ENCODE data around the gene NDFIP2. TPM values are rescaled to one million over a fixed set of nuclear protein-coding genes. Genes with fewer than 3 reads are reported as not detected.
"Not testable (repeated sequence)": the region's sequence is repeated elsewhere in the genome, so short reads cannot be mapped to it uniquely, and the experiment has no call there.

NDFIP2 gene
- total RNA-seq, 2 experiments from 2014 or later: 160 to 205 TPM

DNA sequence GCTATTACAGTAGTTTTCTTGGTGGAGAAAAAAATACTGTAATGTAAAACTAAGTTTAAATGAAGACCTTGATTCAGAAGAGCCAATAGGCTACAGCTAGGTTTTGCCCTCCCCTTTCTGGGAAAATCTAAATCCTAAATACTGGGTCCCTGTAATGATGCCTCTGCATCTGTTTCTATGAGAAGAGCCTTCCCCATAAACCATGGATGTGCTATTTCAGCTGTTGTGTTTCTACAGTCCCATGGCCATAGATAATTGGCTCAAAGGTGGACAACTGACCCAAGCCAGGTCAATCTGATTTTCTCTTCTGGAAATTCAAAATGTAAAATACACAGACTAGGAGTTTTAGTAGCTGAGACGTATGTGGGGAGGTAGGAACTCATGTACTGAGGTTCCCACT is 101.9 kb downstream of the NDFIP2 start:
- Mint-ChIP-seq H3K4me1 (no peaks in the 10 kb centered on the region), H3K36me3 (ENCODE audit: low read depth) (no peaks in the 10 kb centered on the region), H3K9me3 (ENCODE audit: low read depth) (peaks cover 5% of the 10 kb centered on the region), H3K4me3 (no peak overlapping the region), H3K27me3 (peaks cover 6% of the 10 kb centered on the region), H3K27ac (no peak overlapping the region)
- ATAC-seq: no peak
- intact Hi-C loops (cut with DNase I, micrococcal nuclease): no loop called here
- no peak for DNase-seq
- POLR2A ChIA-PET: no interaction called here
- CTCF ChIA-PET: interaction anchor here (0.6 kb wide), 1 partner anchor 12 kb away, joined by 3 read pairs; no protein-coding TSS in a partner anchor

DNA sequence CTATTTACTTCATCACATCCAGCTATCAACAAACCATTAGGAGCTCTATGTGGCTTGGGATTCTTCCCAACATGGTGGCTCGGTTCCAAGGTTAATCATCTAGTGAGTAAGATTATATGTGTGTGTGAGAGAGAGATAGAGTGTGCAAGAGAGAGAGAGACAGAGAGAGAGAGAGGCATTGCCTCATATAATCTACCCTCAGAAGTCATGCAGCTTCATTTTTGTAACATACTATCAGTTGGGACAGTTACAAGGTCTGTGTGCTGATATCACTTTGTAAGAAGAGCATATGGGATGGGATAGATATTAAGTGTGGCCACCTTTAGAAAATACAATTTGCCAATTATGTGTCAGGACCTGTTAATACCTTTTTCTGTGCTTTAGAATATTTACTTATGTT is 104.1 kb downstream of the NDFIP2 start:
- Mint-ChIP-seq H3K4me1 (no peaks in the 10 kb centered on the region), H3K27me3 (peaks cover 6% of the 10 kb centered on the region), H3K9me3 (ENCODE audit: low read depth) (peaks cover 7% of the 10 kb centered on the region), H3K36me3 (ENCODE audit: low read depth) (no peaks in the 10 kb centered on the region), H3K4me3 (no peak overlapping the region), H3K27ac (no peak overlapping the region)
- POLR2A ChIA-PET: interaction anchor here (0.7 kb wide), 1 partner anchor 622 kb away, joined by 10 read pairs; no protein-coding TSS in a partner anchor
- CTCF ChIA-PET: no interaction called here
- intact Hi-C loops (cut with DNase I, micrococcal nuclease): no loop called here
- no peak for DNase-seq
- no peak for ATAC-seq

DNA sequence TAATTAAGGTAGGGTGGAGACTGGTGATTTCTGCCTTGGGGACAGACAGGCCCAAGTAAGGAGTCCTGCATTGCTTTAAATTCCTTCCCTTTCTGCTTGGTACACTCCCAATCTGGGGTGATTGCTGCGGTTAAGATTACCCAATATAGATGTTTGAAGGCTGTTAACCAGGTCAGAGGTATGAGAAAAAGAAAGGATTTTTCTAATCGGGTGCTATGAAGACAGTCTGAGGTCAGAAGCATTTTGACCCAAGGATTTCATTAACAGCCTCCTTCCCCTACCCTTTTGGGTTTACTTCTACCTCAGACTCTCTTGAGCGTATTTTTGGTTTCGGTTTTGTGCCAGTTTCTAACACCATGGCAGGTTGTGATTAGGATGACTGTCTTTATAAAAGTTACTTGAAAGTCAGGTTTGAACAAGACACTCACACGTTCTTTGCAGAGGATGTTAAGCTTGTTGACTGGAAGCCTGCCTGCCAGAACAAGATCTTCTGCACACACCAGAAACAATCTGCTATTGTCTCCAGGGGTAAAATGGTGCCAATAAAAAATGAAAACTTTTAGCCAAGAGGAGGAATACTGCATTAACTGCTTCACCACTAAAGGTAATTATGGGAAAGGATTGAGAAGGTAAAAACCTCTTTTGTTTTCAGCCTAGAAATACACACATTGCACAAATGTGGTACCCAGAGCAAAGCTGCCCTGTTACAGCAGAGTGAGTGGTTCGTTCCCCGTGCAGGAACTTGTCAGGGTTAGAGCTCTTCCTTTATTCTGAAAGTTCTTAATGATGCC is 108.8 kb downstream of the NDFIP2 start:
- DNase-seq: no peak
- Mint-ChIP-seq H3K4me1 (no peaks in the 10 kb centered on the region), H3K9me3 (ENCODE audit: low read depth) (peaks cover 5% of the 10 kb centered on the region), H3K27me3 (peaks cover 5% of the 10 kb centered on the region), H3K4me3 (no peak overlapping the region), H3K36me3 (ENCODE audit: low read depth) (no peaks in the 10 kb centered on the region), H3K27ac (no peak overlapping the region)
- intact Hi-C loops (cut with DNase I, micrococcal nuclease): no loop called here
- ChIA-PET CTCF (interaction anchor here (0.6 kb wide), 1 partner anchor 50 kb away, joined by 3 read pairs; no protein-coding TSS in a partner anchor), POLR2A (no interaction called here)
- ATAC-seq: no peak

DNA sequence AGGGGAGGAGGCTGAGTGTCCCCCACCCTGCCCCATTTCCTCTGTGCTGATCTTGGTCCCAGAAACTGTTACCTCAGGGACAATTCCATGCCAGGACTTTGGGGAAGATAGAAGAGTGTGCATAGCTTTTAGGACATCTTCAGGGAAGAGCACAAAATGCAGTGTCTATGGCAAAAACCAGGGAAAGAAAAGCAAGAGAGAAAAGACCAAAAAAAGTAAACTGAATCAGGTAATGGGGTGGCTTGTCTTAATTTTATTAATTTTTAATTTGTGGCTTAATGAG is 109.4 kb downstream of the NDFIP2 start:
- ATAC-seq: no peak
- H3K27me3 Mint-ChIP-seq: peaks cover 3% of the 10 kb centered on the region
- intact Hi-C loops (cut with DNase I, micrococcal nuclease): no loop called here
- H3K36me3 Mint-ChIP-seq (ENCODE audit: low read depth): no peaks in the 10 kb centered on the region
- no peaks in the 10 kb centered on the region for H3K4me1 Mint-ChIP-seq
- POLR2A ChIA-PET: no interaction called here
- DNase-seq: no peak
- peaks cover 2% of the 10 kb centered on the region for H3K9me3 Mint-ChIP-seq (ENCODE audit: low read depth)
- CTCF ChIA-PET: no interaction called here
- no peak overlapping the region for H3K4me3 Mint-ChIP-seq
- H3K27ac Mint-ChIP-seq: no peak overlapping the region

DNA sequence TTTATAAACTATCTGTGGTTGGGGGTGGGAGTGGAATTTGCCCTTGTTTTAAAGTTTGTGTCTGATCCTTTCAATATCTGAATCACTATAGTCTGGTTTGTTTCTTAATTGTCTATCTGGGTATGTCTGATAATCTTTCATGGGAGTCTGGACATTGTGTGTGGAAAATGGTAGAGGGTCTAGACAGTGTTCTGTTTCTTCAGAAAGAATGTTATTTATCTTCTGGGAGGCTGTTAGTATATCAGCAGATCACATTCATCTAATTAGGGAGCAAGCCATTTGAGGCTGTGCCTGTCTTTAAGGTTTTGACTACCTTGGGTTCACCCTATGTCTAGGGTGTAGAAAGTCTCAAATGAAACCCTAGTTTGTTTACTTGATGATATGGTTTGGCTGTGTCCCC is 110.5 kb downstream of the NDFIP2 start:
- intact Hi-C loops (cut with DNase I, micrococcal nuclease): no loop called here
- CTCF ChIA-PET: interaction anchor here (0.8 kb wide), 1 partner anchor 50 kb away, joined by 3 read pairs; no protein-coding TSS in a partner anchor
- H3K4me3 Mint-ChIP-seq: no peak overlapping the region
- no peaks in the 10 kb centered on the region for H3K4me1 Mint-ChIP-seq
- no peaks in the 10 kb centered on the region for H3K36me3 Mint-ChIP-seq (ENCODE audit: low read depth)
- peaks cover 2% of the 10 kb centered on the region for H3K9me3 Mint-ChIP-seq (ENCODE audit: low read depth)
- H3K27me3 Mint-ChIP-seq: peaks cover 6% of the 10 kb centered on the region
- no peak for DNase-seq
- H3K27ac Mint-ChIP-seq: no peak overlapping the region
- no peak for ATAC-seq
- POLR2A ChIA-PET: no interaction called here

DNA sequence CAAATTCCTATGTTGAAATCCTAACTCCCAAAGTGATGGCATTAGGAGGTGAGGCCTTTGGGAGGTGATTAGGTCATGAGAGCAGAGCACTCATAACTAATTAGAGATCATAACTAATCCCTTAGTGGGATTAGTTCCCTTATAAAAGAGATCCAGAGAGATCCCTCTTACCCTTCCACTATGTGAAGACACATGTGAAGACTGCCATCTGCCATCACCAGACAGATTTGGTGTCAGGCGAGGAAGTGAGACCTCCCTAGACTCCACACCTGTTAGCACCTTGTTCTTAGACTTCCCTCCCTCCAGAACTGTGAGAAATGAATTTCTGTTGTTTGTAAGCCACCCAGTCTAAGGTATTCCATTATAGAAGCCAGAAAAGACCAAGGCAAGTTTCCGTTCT is 112.2 kb downstream of the NDFIP2 start:
- no peak overlapping the region for H3K4me3 Mint-ChIP-seq

DNA sequence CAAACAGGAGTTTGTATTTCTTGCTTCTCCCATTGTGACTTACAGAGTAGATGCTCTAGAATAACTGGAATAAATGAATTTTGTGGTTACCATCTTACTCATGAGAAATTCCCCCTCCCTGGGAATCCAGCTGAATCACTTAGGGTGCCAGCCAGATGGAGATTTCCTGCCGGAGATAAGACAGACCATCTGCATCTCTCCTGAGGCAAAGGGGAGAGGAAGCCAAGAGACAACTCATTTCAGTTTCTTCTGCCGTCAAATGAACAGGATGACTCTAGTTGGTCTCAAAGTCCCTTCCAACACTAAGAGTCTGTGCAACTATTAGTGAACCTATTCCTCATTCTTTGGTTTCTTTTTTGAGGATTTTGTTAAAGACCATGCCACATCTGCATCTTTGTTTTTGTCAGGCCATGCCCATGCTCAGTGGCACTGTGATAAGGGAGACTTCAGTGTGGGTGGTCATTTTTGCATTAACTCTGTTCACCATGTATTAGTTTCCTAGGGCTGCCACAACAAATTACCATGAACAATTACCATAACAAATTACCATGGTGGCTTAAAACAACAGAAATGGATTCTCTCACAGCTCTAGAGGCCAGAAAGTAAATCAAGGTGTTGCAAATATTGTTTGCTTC is 112.8 kb downstream of the NDFIP2 start:
- no peak for ATAC-seq
- no peaks in the 10 kb centered on the region for H3K4me1 Mint-ChIP-seq

More for the DNA sequence above, 112.2 kb downstream of the NDFIP2 start:
- no peaks in the 10 kb centered on the region for H3K4me1 Mint-ChIP-seq
- no peak overlapping the region for H3K27ac Mint-ChIP-seq
- H3K9me3 Mint-ChIP-seq (ENCODE audit: low read depth): peaks cover 2% of the 10 kb centered on the region
- ATAC-seq: no peak
- peaks cover 9% of the 10 kb centered on the region for H3K27me3 Mint-ChIP-seq
- DNase-seq: no peak
- POLR2A ChIA-PET: no interaction called here
- CTCF ChIA-PET: no interaction called here
- H3K36me3 Mint-ChIP-seq (ENCODE audit: low read depth): no peaks in the 10 kb centered on the region
- intact Hi-C loops (cut with DNase I, micrococcal nuclease): no loop called here

DNA sequence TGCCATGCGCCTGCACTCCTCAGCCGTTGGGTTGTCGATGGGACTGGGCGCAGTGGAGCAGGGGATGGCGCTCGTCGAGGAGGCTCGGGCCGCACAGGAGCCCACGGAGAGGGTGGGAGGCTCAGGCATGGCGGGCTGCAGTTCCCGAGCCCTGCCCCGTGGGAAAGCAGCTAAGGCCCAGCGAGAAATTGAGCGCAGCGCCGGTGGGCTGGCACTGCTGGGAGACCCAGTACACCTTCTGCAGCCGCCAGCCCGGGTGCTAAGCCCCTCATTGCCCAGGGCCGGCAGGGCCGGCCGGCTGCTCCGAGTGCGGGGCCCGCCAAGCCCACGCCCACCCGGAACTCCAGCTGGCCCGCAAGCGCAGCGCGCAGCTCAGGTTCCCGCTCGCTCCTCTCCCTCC is 119.2 kb downstream of the NDFIP2 start:
- H3K27ac Mint-ChIP-seq; H3K4me1 Mint-ChIP-seq; DNase-seq; POLR2A ChIA-PET; H3K27me3 Mint-ChIP-seq; ATAC-seq; intact Hi-C loops (cut with DNase I, micrococcal nuclease); H3K9me3 Mint-ChIP-seq (ENCODE audit: low read depth); H3K36me3 Mint-ChIP-seq (ENCODE audit: low read depth); CTCF ChIA-PET; H3K4me3 Mint-ChIP-seq: not testable (repeated sequence)

More for the DNA sequence above, 112.8 kb downstream of the NDFIP2 start:
- CTCF ChIA-PET: interaction anchor here (1.2 to 1.6 kb wide), 2 partner anchors 170 to 773 kb away, joined by 3 to 4 read pairs; no protein-coding TSS in a partner anchor
- POLR2A ChIA-PET: no interaction called here
- Mint-ChIP-seq H3K36me3 (ENCODE audit: low read depth) (no peaks in the 10 kb centered on the region), H3K27ac (no peak overlapping the region), H3K4me3 (no peak overlapping the region), H3K27me3 (peaks cover 9% of the 10 kb centered on the region), H3K9me3 (ENCODE audit: low read depth) (peaks cover under 1% of the 10 kb centered on the region)
- intact Hi-C loops (cut with DNase I, micrococcal nuclease): no loop called here
- DNase-seq: no peak

DNA sequence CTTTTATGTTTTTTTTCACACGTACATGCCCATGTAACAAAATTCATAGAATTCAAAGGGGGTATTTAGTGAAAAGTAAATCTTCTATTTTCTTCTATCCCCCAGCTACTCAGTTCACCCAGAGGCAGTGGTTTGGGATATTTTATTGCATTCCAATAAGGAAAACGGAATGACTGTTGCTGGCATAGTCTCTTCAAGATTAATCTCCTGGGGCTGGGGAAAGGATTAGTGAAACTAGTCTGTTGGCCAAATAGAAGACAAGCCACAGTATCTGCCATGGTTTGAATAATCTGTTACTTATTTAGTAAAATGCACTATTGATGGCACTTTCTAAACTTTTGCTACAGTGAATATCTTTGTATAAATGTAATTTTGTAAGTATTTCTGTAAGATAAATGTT is 122.0 kb downstream of the NDFIP2 start:
- POLR2A ChIA-PET: no interaction called here
- Mint-ChIP-seq H3K36me3 (ENCODE audit: low read depth) (no peaks in the 10 kb centered on the region), H3K4me1 (no peaks in the 10 kb centered on the region), H3K9me3 (ENCODE audit: low read depth) (no peaks in the 10 kb centered on the region), H3K27me3 (no peaks in the 10 kb centered on the region), H3K4me3 (no peak overlapping the region), H3K27ac (no peak overlapping the region)
- DNase-seq: no peak
- no peak for ATAC-seq
- CTCF ChIA-PET: no interaction called here
- intact Hi-C loops (cut with DNase I, micrococcal nuclease): no loop called here

DNA sequence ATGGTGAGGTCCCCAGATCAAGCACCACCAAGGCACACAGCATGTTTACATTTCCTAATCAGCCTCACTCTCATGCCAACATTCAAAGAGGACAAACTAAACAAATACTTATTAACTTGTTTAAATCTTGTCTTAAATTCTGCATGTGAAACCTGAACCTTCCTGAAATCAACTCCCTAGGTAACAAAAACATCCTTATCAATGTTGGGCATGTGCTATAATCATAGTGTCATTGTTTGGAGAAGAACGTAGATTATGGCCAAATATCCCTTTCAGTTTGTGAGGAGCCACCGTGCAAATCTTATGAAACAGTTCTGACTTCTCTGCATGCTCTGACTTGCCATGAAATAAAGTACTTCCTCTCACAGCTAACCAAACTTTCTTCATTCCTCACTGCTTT is 123.8 kb downstream of the NDFIP2 start:
- no peaks in the 10 kb centered on the region for H3K9me3 Mint-ChIP-seq (ENCODE audit: low read depth)
- no peaks in the 10 kb centered on the region for H3K36me3 Mint-ChIP-seq (ENCODE audit: low read depth)
- ATAC-seq: no peak

More for the DNA sequence above, 123.8 kb downstream of the NDFIP2 start:
- Mint-ChIP-seq H3K4me1 (no peaks in the 10 kb centered on the region), H3K4me3 (no peak overlapping the region), H3K27me3 (no peaks in the 10 kb centered on the region), H3K27ac (no peak overlapping the region)
- DNase-seq: no peak
- intact Hi-C loops (cut with DNase I, micrococcal nuclease): no loop called here
- POLR2A ChIA-PET: interaction anchor here (0.6 kb wide), 1 partner anchor 168 kb away, joined by 3 read pairs; no protein-coding TSS in a partner anchor
- CTCF ChIA-PET: interaction anchor here (0.7 kb wide), 1 partner anchor 65 kb away, joined by 3 read pairs; no protein-coding TSS in a partner anchor
